Activated CD8-positive, alpha-beta T cell treated with anti-CD3 and anti-CD28 coated beads for 36 hours (primary cell): ENCODE data around the gene ASMTL. TPM values are rescaled to one million over a fixed set of nuclear protein-coding genes. Genes with fewer than 3 reads are reported as not detected.
"Not testable (repeated sequence)": the region's sequence is repeated elsewhere in the genome, so short reads cannot be mapped to it uniquely, and the experiment has no call there.

Experiments
- ATAC-seq: fragments of 200-7000 bp; cut with Tn5 transposase; one replicate; pipeline ENCODE4 v1.10.0; 2021; ENCODE audit warnings: mild to moderate bottlenecking, moderate library complexity
- CTCF ChIA-PET: fragments of 350-600 bp; sonication (Branson Sonifier 250); formaldehyde crosslinking; loops from one replicate; lab custom pipeline; 2021; ENCODE audit warnings: antibody characterized with exemption; lab: Charles Lee
- POLR2A ChIA-PET: fragments of 350-600 bp; sonication (Branson Sonifier 250); formaldehyde crosslinking; loops from one replicate; lab custom pipeline; 2021; ENCODE audit warnings: antibody characterized with exemption; lab: Charles Lee
- DNase-seq: peaks from one replicate; pipeline ENCODE4 v3.0.0-alpha.2; 2020
- H3K27ac Mint-ChIP-seq: one replicate; pipeline ENCODE4 v1.8.0; 2021; ENCODE audit warnings: mild to moderate bottlenecking, mixed read lengths
- H3K27me3 Mint-ChIP-seq: one replicate; pipeline ENCODE4 v1.8.0; 2021; ENCODE audit warnings: mixed read lengths
- H3K36me3 Mint-ChIP-seq: one replicate; pipeline ENCODE4 v1.8.0; 2021; ENCODE audit warnings: low read depth, mixed read lengths
- H3K4me1 Mint-ChIP-seq: one replicate; pipeline ENCODE4 v1.8.0; 2021; ENCODE audit warnings: low read depth, mixed read lengths
- H3K4me3 Mint-ChIP-seq: one replicate; pipeline ENCODE4 v1.8.0; 2021; ENCODE audit warnings: mild to moderate bottlenecking, moderate library complexity, mixed read lengths
- H3K9me3 Mint-ChIP-seq: one replicate; pipeline ENCODE4 v1.8.0; 2021; ENCODE audit warnings: mixed read lengths
- CTCF ChIP-seq: fragments of 200-600 bp; IDR thresholded peaks from one replicate; pipeline ENCODE4 v1.8.0; 2022; ENCODE audit warnings: antibody characterized with exemption, mild to moderate bottlenecking
- intact Hi-C: fragments of 100-400 bp; cut with micrococcal nuclease; formaldehyde crosslinking; loops from one replicate; pipeline ENCODE4 v1.10.0; 2022
- total RNA-seq, 2 experiments: library from RNA; stranded (reverse); gene quantifications; one replicate each; pipeline ENCODE4 v1.2.3, GENCODE V29; 2021

The ASMTL gene
- total RNA-seq, 2 experiments from 2014 or later, result 55.8 to 57.2 TPM

GRCh38 chrX:1475481-1475880 is 22.8 kb upstream of the ASMTL start:
- no peak overlapping the region for H3K4me3 Mint-ChIP-seq
- intact Hi-C loops, result no loop called here
- CTCF ChIA-PET, result no interaction called here
- no peak for TF ChIP-seq CTCF
- POLR2A ChIA-PET, result no interaction called here
- no peak for ATAC-seq
- peak overlapping the region; percentile 14 for H3K27ac Mint-ChIP-seq
- peaks cover 77% of the 10 kb centered on the region for H3K4me1 Mint-ChIP-seq
- H3K27me3 Mint-ChIP-seq, result no peaks in the 10 kb centered on the region
- DNase-seq, result no peak
- H3K9me3 Mint-ChIP-seq, result peaks cover 25% of the 10 kb centered on the region
- H3K36me3 Mint-ChIP-seq, result peaks cover 66% of the 10 kb centered on the region

GRCh38 chrX:1474593-1474992 is 21.9 kb upstream of the ASMTL start:
- DNase-seq, ATAC-seq, H3K27ac Mint-ChIP-seq, H3K27me3 Mint-ChIP-seq, CTCF ChIA-PET, POLR2A ChIA-PET, intact Hi-C loops, H3K4me3 Mint-ChIP-seq: not testable (repeated sequence)
- Mint-ChIP-seq H3K36me3 (peaks cover 57% of the 10 kb centered on the region), H3K4me1 (peaks cover 73% of the 10 kb centered on the region), H3K9me3 (peaks cover 23% of the 10 kb centered on the region)

GRCh38 chrX:1472975-1473374 is 20.3 kb upstream of the ASMTL start:
- ChIA-PET CTCF (no interaction called here), POLR2A (no interaction called here)
- DNase-seq, result peak; percentile 2
- Mint-ChIP-seq H3K9me3 (peaks cover 16% of the 10 kb centered on the region), H3K27ac (peak overlapping the region; percentile 59), H3K4me1 (peaks cover 72% of the 10 kb centered on the region), H3K27me3 (no peaks in the 10 kb centered on the region), H3K4me3 (no peak overlapping the region), H3K36me3 (peaks cover 48% of the 10 kb centered on the region)
- intact Hi-C loops, result no loop called here
- TF ChIP-seq CTCF, result no peak
- ATAC-seq, result no peak

DNA sequence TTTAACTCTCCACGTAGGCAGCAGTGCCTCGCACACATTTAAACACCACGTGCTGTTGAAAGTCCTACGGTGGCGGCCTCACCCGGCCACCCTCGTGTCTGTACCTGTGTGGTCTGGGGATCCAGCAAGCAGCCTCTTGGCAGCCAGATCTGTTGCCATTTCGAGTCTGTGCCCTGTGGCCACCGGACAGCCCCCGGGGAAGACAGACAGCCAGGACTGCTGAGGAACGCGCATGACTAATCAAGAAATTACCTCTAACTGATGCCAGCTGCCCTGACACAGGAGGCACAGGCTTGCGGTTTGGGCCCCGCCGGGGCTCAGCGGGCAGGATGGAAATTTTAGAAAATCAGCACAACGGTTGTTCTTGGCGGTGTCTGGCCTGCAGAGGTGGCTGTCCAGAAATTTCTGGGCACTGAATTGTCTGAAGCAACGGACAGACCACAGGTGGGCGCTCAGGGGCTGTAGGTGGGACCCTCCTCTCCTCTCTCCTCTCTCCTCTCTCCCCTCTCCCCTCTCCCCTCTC is 15.6 kb upstream of the ASMTL start:
- peaks cover 82% of the 10 kb centered on the region for H3K4me1 Mint-ChIP-seq

GRCh38 chrX:1466971-1467561 is 14.4 kb upstream of the ASMTL start:
- H3K4me3 Mint-ChIP-seq, result peak overlapping the region; percentile 70

More for the DNA sequence above, 15.6 kb upstream of the ASMTL start:
- peaks cover 7% of the 10 kb centered on the region for H3K9me3 Mint-ChIP-seq
- CTCF ChIA-PET, result no interaction called here
- H3K27me3 Mint-ChIP-seq, result no peaks in the 10 kb centered on the region
- no peak for TF ChIP-seq CTCF
- POLR2A ChIA-PET, result no interaction called here
- H3K27ac Mint-ChIP-seq, result peak overlapping the region; percentile 78
- ATAC-seq (peak; percentile 55), DNase-seq (peak; percentile 93)
- H3K4me3 Mint-ChIP-seq, result peak overlapping the region; percentile 70
- intact Hi-C loops, result no loop called here
- peaks cover 51% of the 10 kb centered on the region for H3K36me3 Mint-ChIP-seq

More at GRCh38 chrX:1466971-1467561, 14.4 kb upstream of the ASMTL start:
- ATAC-seq (no peak), DNase-seq (peak; percentile 61)
- Mint-ChIP-seq H3K27ac (peak overlapping the region; percentile 78), H3K36me3 (peaks cover 42% of the 10 kb centered on the region), H3K9me3 (peaks cover 1% of the 10 kb centered on the region), H3K4me1 (peaks cover 84% of the 10 kb centered on the region), H3K27me3 (no peaks in the 10 kb centered on the region)
- intact Hi-C loops, result no loop called here
- TF ChIP-seq CTCF, result no peak
- ChIA-PET CTCF (no interaction called here), POLR2A (no interaction called here)
